ENCODE data around the gene MEF2A.

MEF2A gene

DNA sequence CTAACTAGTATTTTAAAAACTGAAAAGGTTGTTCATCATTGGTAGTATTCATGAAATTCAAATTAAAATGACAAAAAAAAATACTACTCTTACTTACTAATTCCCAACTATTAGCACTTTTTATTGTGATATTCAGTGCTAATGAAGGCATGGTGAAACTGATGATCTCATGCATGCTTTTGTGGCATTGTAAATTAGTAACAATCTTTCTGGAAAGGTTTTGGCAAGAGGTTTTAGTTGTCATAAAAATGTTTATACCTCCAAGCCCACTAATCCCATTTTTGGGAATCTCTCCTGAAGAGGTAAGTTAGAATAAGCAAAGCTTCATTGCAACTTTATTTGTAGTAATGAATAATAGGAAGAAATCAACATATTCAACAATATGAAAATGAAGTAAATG lies 114.5 kb downstream of the MEF2A start:
- no peaks in the 10 kb centered on the region for H3K9me3 ChIP-seq (replicated peaks; ENCODE audit: insufficient read depth, low read length)
- no peaks in the 10 kb centered on the region for H3K9me2 ChIP-seq (replicated peaks; ENCODE audit: insufficient read depth, low read length)
- no peak overlapping the region for H3K27ac ChIP-seq (ENCODE audit: low read length)
- no peak overlapping the region for H3K4me2 ChIP-seq (ENCODE audit: low read depth, low read length)
- H3F3A ChIP-seq (ENCODE audit: insufficient read depth, low read length), result 0 out of 2 replicates have a peak, but pooled peaks cover 5% of the 10 kb centered on the region
- H3K79me2 ChIP-seq (ENCODE audit: low read length), result no peaks in the 10 kb centered on the region
- H3K4me3 ChIP-seq (ENCODE audit: low read length), result no peak overlapping the region
- TF ChIP-seq, protein P1, sequence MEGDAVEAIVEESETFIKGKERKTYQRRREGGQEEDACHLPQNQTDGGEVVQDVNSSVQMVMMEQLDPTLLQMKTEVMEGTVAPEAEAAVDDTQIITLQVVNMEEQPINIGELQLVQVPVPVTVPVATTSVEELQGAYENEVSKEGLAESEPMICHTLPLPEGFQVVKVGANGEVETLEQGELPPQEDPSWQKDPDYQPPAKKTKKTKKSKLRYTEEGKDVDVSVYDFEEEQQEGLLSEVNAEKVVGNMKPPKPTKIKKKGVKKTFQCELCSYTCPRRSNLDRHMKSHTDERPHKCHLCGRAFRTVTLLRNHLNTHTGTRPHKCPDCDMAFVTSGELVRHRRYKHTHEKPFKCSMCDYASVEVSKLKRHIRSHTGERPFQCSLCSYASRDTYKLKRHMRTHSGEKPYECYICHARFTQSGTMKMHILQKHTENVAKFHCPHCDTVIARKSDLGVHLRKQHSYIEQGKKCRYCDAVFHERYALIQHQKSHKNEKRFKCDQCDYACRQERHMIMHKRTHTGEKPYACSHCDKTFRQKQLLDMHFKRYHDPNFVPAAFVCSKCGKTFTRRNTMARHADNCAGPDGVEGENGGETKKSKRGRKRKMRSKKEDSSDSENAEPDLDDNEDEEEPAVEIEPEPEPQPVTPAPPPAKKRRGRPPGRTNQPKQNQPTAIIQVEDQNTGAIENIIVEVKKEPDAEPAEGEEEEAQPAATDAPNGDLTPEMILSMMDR (IDR thresholded peaks at IDR 0.05; ENCODE audit: low read length), result no peak
- TF ChIP-seq EZH2 (optimal IDR thresholded peaks at IDR 0.05; ENCODE audit: low read depth, low read length) (no peak), EZH2phosphoT487 (IDR thresholded peaks at IDR 0.05; ENCODE audit: low read length) (no peak)
- H4K20me1 ChIP-seq (ENCODE audit: insufficient read depth, low read length), result no peaks in the 10 kb centered on the region
- H2AFZ ChIP-seq (ENCODE audit: low read length), result no peak overlapping the region
- no peak for DNase-seq
- H3K36me3 ChIP-seq (replicated peaks; ENCODE audit: insufficient read depth, low read length), result 0 out of 2 replicates have a peak, but pooled peaks cover 4% of the 10 kb centered on the region
- no peak overlapping the region for H3K9ac ChIP-seq (ENCODE audit: low read length)
- no peaks in the 10 kb centered on the region for H3K27me3 ChIP-seq (replicated peaks; ENCODE audit: insufficient read depth, low read length)
- H3K4me1 ChIP-seq (ENCODE audit: low read length), result peaks cover 15% of the 10 kb centered on the region

DNA sequence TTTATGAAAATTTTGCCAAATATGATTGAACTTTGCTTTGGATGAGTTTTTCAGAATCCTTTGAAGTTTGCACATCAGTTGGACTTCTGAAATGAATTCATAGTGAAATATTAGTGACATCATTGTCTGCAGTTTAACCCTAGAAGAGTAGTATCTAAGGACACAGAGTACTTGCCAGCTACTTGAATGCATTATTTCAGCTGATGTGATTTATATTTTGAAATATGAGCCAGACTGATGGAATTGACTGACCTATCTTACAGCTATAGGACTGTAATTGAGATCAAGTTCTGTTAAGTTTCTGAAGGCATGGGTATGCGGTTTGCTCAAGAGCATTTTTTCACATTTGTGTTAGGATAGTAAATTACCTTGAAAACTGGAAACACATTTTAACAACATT lies 116.2 kb downstream of the MEF2A start:
- peaks cover 15% of the 10 kb centered on the region for H3K4me1 ChIP-seq (ENCODE audit: low read length)
- H3K79me2 ChIP-seq (ENCODE audit: low read length), result no peaks in the 10 kb centered on the region
- H2AFZ ChIP-seq (ENCODE audit: low read length), result no peak overlapping the region
- H3K9me2 ChIP-seq (replicated peaks; ENCODE audit: insufficient read depth, low read length), result no peaks in the 10 kb centered on the region
- H3F3A ChIP-seq (ENCODE audit: insufficient read depth, low read length), result 0 out of 2 replicates have a peak, but pooled peaks cover 5% of the 10 kb centered on the region
- DNase-seq, result no peak
- H3K4me3 ChIP-seq (ENCODE audit: low read length), result no peak overlapping the region
- no peak overlapping the region for H3K9ac ChIP-seq (ENCODE audit: low read length)
- H3K27me3 ChIP-seq (replicated peaks; ENCODE audit: insufficient read depth, low read length), result no peaks in the 10 kb centered on the region
- H3K36me3 ChIP-seq (replicated peaks; ENCODE audit: insufficient read depth, low read length), result 0 out of 2 replicates have a peak, but pooled peaks cover 4% of the 10 kb centered on the region
- no peaks in the 10 kb centered on the region for H4K20me1 ChIP-seq (ENCODE audit: insufficient read depth, low read length)
- H3K4me2 ChIP-seq (ENCODE audit: low read depth, low read length), result no peak overlapping the region
- TF ChIP-seq, protein P1 (IDR thresholded peaks at IDR 0.05; ENCODE audit: low read length), result no peak
- TF ChIP-seq EZH2 (optimal IDR thresholded peaks at IDR 0.05; ENCODE audit: low read depth, low read length), result no peak
- TF ChIP-seq EZH2phosphoT487 (IDR thresholded peaks at IDR 0.05; ENCODE audit: low read length), result no peak
- H3K27ac ChIP-seq (ENCODE audit: low read length), result no peak overlapping the region
- H3K9me3 ChIP-seq (replicated peaks; ENCODE audit: insufficient read depth, low read length), result no peaks in the 10 kb centered on the region

DNA sequence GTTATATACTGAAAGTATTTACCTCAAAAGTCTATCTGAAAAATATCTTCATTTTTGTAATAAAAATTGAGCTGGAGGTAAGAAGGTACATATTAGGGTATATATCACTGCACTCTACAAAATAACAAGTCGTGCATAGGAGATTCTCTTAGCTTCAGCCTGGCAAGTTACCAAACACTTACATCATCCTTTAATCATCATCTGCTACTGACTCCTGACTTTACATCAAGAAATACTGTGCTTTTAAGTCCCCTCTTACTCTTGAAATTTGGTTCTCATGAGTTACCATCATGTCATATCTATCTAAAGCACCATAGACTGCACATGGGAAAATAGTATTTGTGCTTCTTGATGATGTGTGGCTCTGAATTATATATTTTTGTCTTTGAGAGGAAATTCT lies 116.7 kb downstream of the MEF2A start:
- no peaks in the 10 kb centered on the region for H3K27me3 ChIP-seq (replicated peaks; ENCODE audit: insufficient read depth, low read length)
- H3K36me3 ChIP-seq (replicated peaks; ENCODE audit: insufficient read depth, low read length), result 0 out of 2 replicates have a peak, but pooled peaks cover 4% of the 10 kb centered on the region
- no peak for TF ChIP-seq EZH2phosphoT487 (IDR thresholded peaks at IDR 0.05; ENCODE audit: low read length)
- TF ChIP-seq, protein P1 (IDR thresholded peaks at IDR 0.05; ENCODE audit: low read length), result no peak
- TF ChIP-seq EZH2 (optimal IDR thresholded peaks at IDR 0.05; ENCODE audit: low read depth, low read length), result no peak
- H3K9me2 ChIP-seq (replicated peaks; ENCODE audit: insufficient read depth, low read length), result no peaks in the 10 kb centered on the region
- no peaks in the 10 kb centered on the region for H3K9me3 ChIP-seq (replicated peaks; ENCODE audit: insufficient read depth, low read length)
- no peaks in the 10 kb centered on the region for H4K20me1 ChIP-seq (ENCODE audit: insufficient read depth, low read length)
- H2AFZ ChIP-seq (ENCODE audit: low read length), result no peak overlapping the region
- no peak for DNase-seq
- no peak overlapping the region for H3K4me2 ChIP-seq (ENCODE audit: low read depth, low read length)
- no peak overlapping the region for H3K27ac ChIP-seq (ENCODE audit: low read length)
- no peak overlapping the region for H3K4me3 ChIP-seq (ENCODE audit: low read length)
- H3F3A ChIP-seq (ENCODE audit: insufficient read depth, low read length), result 0 out of 2 replicates have a peak, but pooled peaks cover 2% of the 10 kb centered on the region
- H3K4me1 ChIP-seq (ENCODE audit: low read length), result peaks cover 11% of the 10 kb centered on the region
- H3K9ac ChIP-seq (ENCODE audit: low read length), result no peak overlapping the region
- H3K79me2 ChIP-seq (ENCODE audit: low read length), result no peaks in the 10 kb centered on the region
